H1 (cell line): ENCODE data around the gene GNAO1. TPM values are rescaled to one million over a fixed set of nuclear protein-coding genes. Genes with fewer than 3 reads are reported as not detected.

Experiments
- CTCF ChIA-PET: fragments of 300-600 bp; sonication (Branson Sonifier 250); formaldehyde crosslinking; loops from one replicate; lab custom pipeline; 2021; ENCODE audit not compliant: partially characterized antibody; lab: Charles Lee
- POLR2A ChIA-PET: fragments of 300-600 bp; sonication (Branson Sonifier 250); formaldehyde crosslinking; loops from one replicate; lab custom pipeline; 2021; ENCODE audit warnings: inconsistent platforms; ENCODE audit not compliant: partially characterized antibody; lab: Charles Lee
- DNase-seq, 2 experiments: peaks; one replicate each; pipeline versions ENCODE4 v3.0.0 to v3.0.0-alpha.2; 2010 to 2022; ENCODE audit warnings: low spot score in 2 of 2, low read depth in 1 of 2, mixed read lengths in 1 of 2
- FAIRE-seq: peaks from 2 replicates; lab custom pipeline; 2011; peaks lifted over from hg19 to GRCh38; lab: Jason Lieb, UNC
- H2AFZ ChIP-seq: 2 replicates; pipeline ENCODE4 v1.8.1; 2012; ENCODE audit warnings: low read length, inconsistent platforms
- H2AK5ac ChIP-seq: 2 replicates; pipeline ENCODE4 v1.6.1; 2013; ENCODE audit warnings: low read depth, low read length
- H2BK120ac ChIP-seq: replicated peaks from 2 replicates; pipeline ENCODE3; 2013; ENCODE audit warnings: low read depth, low read length, inconsistent platforms
- H2BK12ac ChIP-seq: 2 replicates; pipeline ENCODE4 v1.6.1; 2013; ENCODE audit warnings: low read depth, low read length
- H2BK15ac ChIP-seq: 2 replicates; pipeline ENCODE4 v1.6.1; 2013; ENCODE audit warnings: low read length
- H2BK20ac ChIP-seq: 2 replicates; pipeline ENCODE4 v1.6.1; 2013; ENCODE audit warnings: low read length
- H2BK5ac ChIP-seq: 2 replicates; pipeline ENCODE4 v1.6.1; 2013; ENCODE audit warnings: low read depth, low read length
- H3K14ac ChIP-seq: 2 replicates; pipeline ENCODE4 v1.6.1; 2013; ENCODE audit warnings: inconsistent platforms; ENCODE audit not compliant: insufficient read length
- H3K18ac ChIP-seq: 2 replicates; pipeline ENCODE4 v1.6.1; 2013; ENCODE audit warnings: low read length; ENCODE audit errors: extremely low read depth
- H3K23ac ChIP-seq: 2 replicates; pipeline ENCODE4 v1.6.1; 2013; ENCODE audit warnings: inconsistent platforms; ENCODE audit not compliant: insufficient read length
- H3K23me2 ChIP-seq: 2 replicates; pipeline ENCODE4 v1.6.1; 2013; ENCODE audit warnings: low read depth, low read length
- H3K27ac ChIP-seq: 2 replicates; pipeline ENCODE4 v1.6.1; 2011; ENCODE audit warnings: low read depth, low read length, inconsistent platforms
- H3K27me3 ChIP-seq, 4 experiments: replicated peaks in 1 of 4; 1 replicate in 1 of 4; 2 replicates in 3 of 4; pipeline versions ENCODE4 v1.6.1 to v1.8.1; 2011 to 2013; ENCODE audit warnings: low read length in 3 of 4, mild to moderate bottlenecking in 3 of 4, inconsistent platforms in 2 of 4, mixed read lengths in 2 of 4, moderate library complexity in 1 of 4; ENCODE audit not compliant: control insufficient read depth in 3 of 4, insufficient read depth in 3 of 4; ENCODE audit errors: extremely low read depth in 1 of 4
- H3K36me3 ChIP-seq, 4 experiments: 2 replicates each; pipeline versions ENCODE4 v1.6.1 to v1.8.1; 2011 to 2013; ENCODE audit warnings: mild to moderate bottlenecking in 4 of 4, low read length in 3 of 4, moderate library complexity in 2 of 4, control low read depth in 1 of 4, inconsistent platforms in 1 of 4; ENCODE audit not compliant: insufficient read depth in 4 of 4, control insufficient read depth in 2 of 4
- H3K4ac ChIP-seq: replicated peaks from 2 replicates; pipeline ENCODE3; 2013; ENCODE audit warnings: low read length, low read depth, mixed read lengths, inconsistent platforms; ENCODE audit not compliant: insufficient read length
- H3K4me1 ChIP-seq, 4 experiments: replicated peaks in 1 of 4; 1 replicate in 1 of 4; 2 replicates in 3 of 4; pipeline versions ENCODE4 v1.6.1 to v1.8.1; 2011 to 2013; ENCODE audit warnings: low read length in 3 of 4, inconsistent platforms in 2 of 4, mixed read lengths in 1 of 4; ENCODE audit not compliant: insufficient read depth in 4 of 4, control insufficient read depth in 3 of 4
- H3K4me2 ChIP-seq, 2 experiments: 2 replicates each; pipeline versions ENCODE4 v1.6.1 to v1.8.1; 2011 to 2013; ENCODE audit warnings: low read depth in 2 of 2, low read length in 2 of 2, control low read depth in 1 of 2, inconsistent platforms in 1 of 2, mild to moderate bottlenecking in 1 of 2; ENCODE audit not compliant: insufficient read depth in 1 of 2
- H3K4me3 ChIP-seq, 4 experiments: fragments of 200-600, 300-600 bp in 1 of 4; sonication (generic), shearing (Covaris generic), sonication (Bioruptor Twin) in 1 of 4; 2 replicates each; pipeline versions ENCODE4 v1.5.1 to v1.8.1; 2011 to 2016; ENCODE audit warnings: low read length in 4 of 4, low read depth in 3 of 4, control low read depth in 2 of 4, inconsistent platforms in 2 of 4, mild to moderate bottlenecking in 2 of 4, mixed read lengths in 1 of 4, moderate library complexity in 1 of 4; ENCODE audit not compliant: insufficient read depth in 2 of 4; ENCODE audit errors: extremely low read depth in 1 of 4
- H3K56ac ChIP-seq: replicated peaks from 2 replicates; pipeline ENCODE3; 2013; ENCODE audit warnings: low read depth, mild to moderate bottlenecking, mixed read lengths, low read length, inconsistent platforms; ENCODE audit not compliant: insufficient read length
- H3K79me1 ChIP-seq: 2 replicates; pipeline ENCODE4 v1.6.1; 2013; ENCODE audit warnings: low read depth, low read length, control low read depth
- H3K79me2 ChIP-seq, 2 experiments: 2 replicates each; pipeline versions ENCODE4 v1.6.1 to v1.8.1; 2012 to 2013; ENCODE audit warnings: low read length in 2 of 2, mild to moderate bottlenecking in 2 of 2, inconsistent platforms in 1 of 2; ENCODE audit not compliant: insufficient read depth in 2 of 2, control insufficient read depth in 1 of 2
- H3K9ac ChIP-seq, 4 experiments: replicated peaks in 1 of 4; 1 replicate in 1 of 4; 2 replicates in 3 of 4; pipeline versions ENCODE4 v1.6.1 to v1.8.1; 2011 to 2013; ENCODE audit warnings: low read depth in 3 of 4, low read length in 3 of 4, control low read depth in 2 of 4, mild to moderate bottlenecking in 2 of 4, moderate library complexity in 2 of 4, inconsistent platforms in 1 of 4; ENCODE audit errors: extremely low read depth in 1 of 4
- H3K9me3 ChIP-seq, 2 experiments: 2 replicates each; pipeline versions ENCODE4 v1.6.1 to v1.8.1; 2012 to 2013; ENCODE audit warnings: mild to moderate bottlenecking in 2 of 2, moderate library complexity in 2 of 2, control low read depth in 1 of 2, inconsistent platforms in 1 of 2, low read depth in 1 of 2, low read length in 1 of 2, mixed read lengths in 1 of 2; ENCODE audit not compliant: insufficient read depth in 2 of 2
- H4K20me1 ChIP-seq, 2 experiments: replicated peaks in 1 of 2; 2 replicates each; pipeline versions ENCODE3 to v1.8.1; 2011 to 2013; ENCODE audit warnings: inconsistent platforms in 2 of 2, low read length in 2 of 2, mild to moderate bottlenecking in 1 of 2; ENCODE audit not compliant: insufficient read depth in 2 of 2, control insufficient read depth in 1 of 2
- H4K5ac ChIP-seq: 2 replicates; pipeline ENCODE4 v1.6.1; 2013; ENCODE audit warnings: low read length, low read depth, mixed read lengths, inconsistent platforms; ENCODE audit not compliant: insufficient read length
- H4K8ac ChIP-seq: 2 replicates; pipeline ENCODE4 v1.8.0; 2013; ENCODE audit warnings: mild to moderate bottlenecking, moderate library complexity, low read length, inconsistent platforms; ENCODE audit not compliant: insufficient read depth; ENCODE audit errors: extremely low read depth
- H4K91ac ChIP-seq: replicated peaks from 2 replicates; pipeline ENCODE3; 2013; ENCODE audit warnings: low read length, mixed read lengths, inconsistent platforms; ENCODE audit not compliant: insufficient read length
- GABPA ChIP-seq: IDR thresholded peaks from 2 replicates; pipeline ENCODE4 v1.6.1; 2011; ENCODE audit warnings: mild to moderate bottlenecking, low read length, moderate library complexity, borderline replicate concordance; ENCODE audit not compliant: insufficient read depth
- SP1 ChIP-seq: IDR thresholded peaks from 2 replicates; pipeline ENCODE4 v1.6.1; 2011; ENCODE audit warnings: low read depth, low read length
- WGBS, 2 experiments: shearing (Covaris generic) in 1 of 2; methylation state at CpG; one replicate each; pipeline versions ENCODE4 v1.1.6 to v1.1.7; 2013 to 2015; ENCODE audit warnings: low lambda C conversion rate in 2 of 2, mixed read lengths in 2 of 2, inconsistent platforms in 1 of 2, low coverage in 1 of 2, missing lambda C conversion rate in 1 of 2; ENCODE audit not compliant: insufficient replicate concordance in 2 of 2, insufficient coverage in 1 of 2, insufficient read length in 1 of 2; ENCODE audit errors: extremely low coverage in 1 of 2, missing lambda C conversion rate in 1 of 2; 5-methylcytosine and 5-hydroxymethylcytosine counted together
- polyA plus RNA-seq, 7 experiments: library from polyadenylated mRNA; depleted of rRNA in 3 of 7; stranded (reverse) in 5 of 7; unstranded in 2 of 7; fragments of >200 nt in 5 of 7; fragments of 200-250 nt in 2 of 7; gene quantifications; 1 replicate in 5 of 7; 2 replicates in 1 of 7; 4 replicates in 1 of 7; pipeline versions ENCODE4 v1.2.1 to v1.2.3, GENCODE V29; 2011 to 2013; ENCODE audit warnings: missing spikeins in 2 of 7, mixed read lengths in 2 of 7
- total RNA-seq: library from RNA; stranded (reverse); fragmentation: NEBNext Ultra II Directional; extraction: Animal tissue kit (Norgen Biotek cat#: 25700); gene quantifications from 2 replicates; pipeline ENCODE4 v1.2.1, GENCODE V29; 2021

GNAO1 gene
- total and polyA plus RNA-seq, 2 of the 8 experiments (the other 6 are each of a cell fraction or from before 2014, with no cell fraction given) = 6.7 to 34.4 TPM

GRCh38 chr16:56259425-56259779, 68.1 kb downstream of the GNAO1 start:
- Histone ChIP-seq H4K91ac (no peak overlapping the region), H2BK20ac (0 out of 2 replicates have a peak overlapping the region, but pooled peaks have one; percentile 6), H3K36me3 (no peaks in the 10 kb centered on the region), H3K27me3 (no peaks in the 10 kb centered on the region), H2BK12ac (no peak overlapping the region), H3K23ac (no peak overlapping the region), H3K79me2 (no peaks in the 10 kb centered on the region), H3K27ac (no peak overlapping the region), H3K4me2 (no peak overlapping the region)
- no peak for FAIRE-seq
- no peak for TF ChIP-seq SP1
- TF ChIP-seq GABPA = no peak
- TF ChIP-seq, all 59 proteins: peak for 0
- H3K9me3 ChIP-seq = no peaks in the 10 kb centered on the region
- no peak overlapping the region for H3K56ac ChIP-seq
- no peak overlapping the region for H4K5ac ChIP-seq
- H3K9ac ChIP-seq = no peak overlapping the region
- no peak for DNase-seq
- CTCF ChIA-PET = interaction anchor here (0.6 to 2.1 kb wide), 7 partner anchors 9 to 610 kb away, joined by 3 to 8 read pairs (median 4); no protein-coding TSS in a partner anchor
- no peak overlapping the region for H3K18ac ChIP-seq
- H3K23me2 ChIP-seq = no peaks in the 10 kb centered on the region
- no peak overlapping the region for H2AK5ac ChIP-seq
- H3K14ac ChIP-seq = no peak overlapping the region
- no peak overlapping the region for H4K8ac ChIP-seq
- no peaks in the 10 kb centered on the region for H3K79me1 ChIP-seq
- H2BK5ac ChIP-seq = no peak overlapping the region
- H4K20me1 ChIP-seq = peaks cover 2 to 4% of the 10 kb centered on the region in 2 experiments
- H2BK120ac ChIP-seq = no peak overlapping the region
- H2BK15ac ChIP-seq = peak overlapping the region; percentile 77; the same call in 1 of the 2 replicates
- H3K4me1 ChIP-seq = peaks cover 0 to 3% (median 0%) of the 10 kb centered on the region in 4 experiments; a peak in 3 of 7 replicates
- no peak overlapping the region for H2AFZ ChIP-seq
- POLR2A ChIA-PET = no interaction called here
- 91% methylated on average over 4 of the region's 4 CpGs; no CpG with 5 or more reads in 1 of the 2 experiments for WGBS, 2 experiments
- no peak overlapping the region for H3K4ac ChIP-seq
- no peak overlapping the region for H3K4me3 ChIP-seq
